CD4-positive, alpha-beta T cell treated with Interleukin-17A for 1 hour (primary cell): ENCODE data around the gene SRGAP3.

ENCODE experiments used
- DNase-seq: peaks from one replicate; pipeline ENCODE4 v3.0.0-alpha.2; 2020

Gene SRGAP3

DNA sequence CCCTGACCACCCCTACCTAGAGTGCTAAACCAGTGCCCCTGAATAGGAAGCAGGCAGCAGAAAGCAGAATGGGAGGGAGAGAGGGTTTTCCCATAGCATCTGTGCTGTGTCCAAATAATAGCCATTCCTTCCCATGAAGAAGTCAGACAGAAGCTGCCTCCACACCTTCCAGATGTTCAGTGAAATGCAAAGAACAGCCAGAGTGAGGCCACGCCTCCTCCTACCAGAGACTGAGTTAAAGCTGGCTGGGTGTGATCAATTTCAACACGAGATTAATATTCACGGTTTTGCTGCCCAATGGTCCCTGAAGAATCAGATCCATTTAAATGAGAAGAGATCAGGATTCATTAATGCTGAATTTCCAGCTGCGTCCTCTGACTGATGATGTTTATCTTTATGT lies 111.8 kb downstream of the SRGAP3 start:
- no peak for DNase-seq

- no peak for DNase-seq
Measured at GRCh38 chr3:9136746-9137465, 112.5 kb downstream of the SRGAP3 start.

DNA sequence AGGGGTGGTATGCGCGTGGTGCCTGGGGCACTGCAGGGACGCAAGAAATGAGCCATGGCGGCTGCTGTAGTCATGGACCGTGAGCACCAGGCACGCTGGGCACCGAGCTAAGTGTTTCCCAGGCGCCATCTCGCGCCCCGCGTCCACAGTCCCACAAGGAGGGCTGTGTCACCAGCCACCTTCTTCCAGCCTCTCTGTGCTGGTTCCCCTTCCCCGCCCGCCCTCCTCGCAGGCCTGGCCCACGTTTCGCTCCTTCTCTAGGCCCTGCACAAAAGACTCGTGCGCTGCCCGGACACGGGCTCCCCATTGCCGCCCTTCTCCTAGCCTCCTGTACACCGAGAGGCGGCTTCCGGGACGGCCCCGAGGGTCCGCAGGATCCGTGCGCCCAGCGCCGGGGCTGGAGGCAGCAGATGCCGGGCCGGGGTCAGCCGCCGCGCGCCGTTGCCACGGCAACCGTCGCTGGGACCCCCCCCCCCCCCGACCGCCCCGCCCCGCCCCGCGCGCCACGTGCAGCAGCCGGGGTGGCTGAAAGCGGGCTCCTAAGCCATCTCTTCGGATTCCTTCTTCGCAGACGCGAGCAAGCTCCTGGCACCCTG lies 113.4 kb downstream of the SRGAP3 start:
- DNase-seq: no peak

DNA sequence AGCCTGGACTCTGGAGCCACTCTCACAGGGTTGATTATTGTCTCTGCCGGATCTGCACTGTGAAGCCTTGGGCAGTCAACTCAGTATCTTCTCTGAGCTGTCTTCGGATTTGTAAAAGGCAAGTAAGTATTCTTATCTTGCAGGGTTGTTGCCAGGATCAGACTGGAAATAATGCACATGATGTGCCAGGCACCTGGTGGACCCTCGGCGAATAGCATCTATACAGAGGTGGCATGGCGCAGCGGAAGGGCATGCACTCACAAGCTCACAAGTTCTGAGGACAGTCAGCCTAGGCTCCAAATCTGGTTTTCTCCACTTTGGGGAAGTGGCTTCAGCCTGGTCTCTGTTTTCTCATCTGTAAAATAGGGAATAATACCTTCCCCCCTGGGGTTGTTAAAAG lies 113.9 kb downstream of the SRGAP3 start:
- no peak for DNase-seq

DNA sequence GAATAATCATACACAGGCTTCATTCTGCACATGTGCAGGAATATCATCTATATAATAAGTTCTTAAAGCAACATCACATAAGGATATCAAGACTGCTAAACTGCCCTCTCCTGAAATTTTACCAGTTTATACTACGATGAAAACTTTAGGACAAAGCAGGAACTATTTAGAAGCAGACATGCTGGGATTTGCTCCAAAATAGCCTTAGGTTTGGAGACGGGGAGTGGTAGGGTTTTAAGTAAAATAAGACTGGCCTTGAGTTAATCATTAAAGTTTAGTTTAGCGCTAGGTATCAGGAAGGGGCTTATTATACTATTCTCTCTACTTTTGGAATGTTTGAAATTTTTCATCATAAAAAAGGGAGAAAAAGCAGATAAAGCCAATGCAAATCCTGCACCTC lies 115.8 kb downstream of the SRGAP3 start:
- no peak for DNase-seq

- no peak for DNase-seq
Measured at GRCh38 chr3:9130345-9131305, 118.8 kb downstream of the SRGAP3 start.

DNA sequence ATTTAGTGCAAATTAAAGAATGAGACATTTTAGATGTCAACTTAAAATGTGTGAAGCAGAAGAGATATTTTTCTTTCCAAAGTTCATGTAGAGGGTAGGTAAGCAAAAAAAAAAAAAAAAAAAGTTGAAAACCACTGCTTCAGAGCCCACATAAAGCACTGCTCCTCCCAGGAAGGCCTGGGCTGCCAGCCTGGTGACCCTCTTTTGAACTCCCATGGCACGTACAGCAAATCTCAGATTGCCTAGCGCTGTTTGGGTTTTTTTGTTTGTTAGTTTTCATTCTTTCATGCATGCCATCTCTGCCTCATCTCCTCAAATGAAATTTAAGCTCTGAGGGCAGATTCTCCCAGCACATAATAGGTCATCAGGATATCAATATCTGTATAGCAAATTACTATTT lies 120.1 kb downstream of the SRGAP3 start:
- DNase-seq: no peak

GRCh38 chr3:9125278-9125951 lies 124.0 kb downstream of the SRGAP3 start:
- no peak for DNase-seq

DNA sequence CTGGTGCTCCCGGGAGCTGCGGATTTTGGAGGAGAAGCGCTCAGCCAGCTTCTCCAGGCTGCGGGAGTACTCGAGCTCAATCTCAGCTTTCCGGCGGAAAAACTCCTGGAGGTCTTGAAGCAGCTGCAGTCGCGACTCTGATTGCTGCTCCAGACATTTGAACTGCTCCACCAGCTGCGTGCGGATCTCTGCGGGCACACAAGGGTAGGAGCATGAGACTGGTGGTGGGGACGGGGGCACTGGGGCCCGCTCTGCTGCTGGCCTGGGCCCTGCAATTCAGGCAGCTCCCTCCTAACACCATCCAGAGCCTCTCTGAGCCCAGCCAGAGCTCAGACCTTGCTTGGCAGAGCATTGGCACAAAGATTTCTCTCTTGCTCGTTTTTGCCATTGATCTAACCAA lies 124.7 kb downstream of the SRGAP3 start:
- no peak for DNase-seq

DNA sequence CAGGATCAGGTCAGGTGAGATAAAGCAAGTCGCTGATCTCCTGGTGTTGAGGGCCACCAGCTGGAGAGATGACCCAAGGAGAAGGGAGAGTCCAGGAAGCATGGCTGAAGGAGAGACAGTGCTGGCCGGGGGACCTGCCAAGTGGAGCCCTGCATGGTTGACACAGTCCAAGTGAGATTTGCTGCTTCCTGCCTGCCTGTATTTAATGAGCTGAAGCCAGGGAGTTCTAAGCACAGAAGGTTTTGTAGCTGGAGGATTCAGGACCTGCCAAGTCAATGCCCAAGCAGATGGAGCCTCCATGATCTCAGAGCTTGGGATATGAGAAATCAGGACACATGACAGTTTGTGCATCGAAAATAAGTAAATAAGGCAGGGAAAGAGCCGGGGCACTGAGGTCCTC lies 125.6 kb downstream of the SRGAP3 start:
- DNase-seq: no peak

- DNase-seq: no peak
Measured at GRCh38 chr3:9122732-9123364, 126.6 kb downstream of the SRGAP3 start.

- no peak for DNase-seq
Measured at GRCh38 chr3:9121366-9122001, 128.0 kb downstream of the SRGAP3 start.

- no peak for DNase-seq
Measured at GRCh38 chr3:9119331-9119730, 130.1 kb downstream of the SRGAP3 start.

- DNase-seq: no peak
Measured at GRCh38 chr3:9118222-9118621, 131.2 kb downstream of the SRGAP3 start.

GRCh38 chr3:9117220-9117619 lies 132.2 kb downstream of the SRGAP3 start:
- DNase-seq: no peak

DNA sequence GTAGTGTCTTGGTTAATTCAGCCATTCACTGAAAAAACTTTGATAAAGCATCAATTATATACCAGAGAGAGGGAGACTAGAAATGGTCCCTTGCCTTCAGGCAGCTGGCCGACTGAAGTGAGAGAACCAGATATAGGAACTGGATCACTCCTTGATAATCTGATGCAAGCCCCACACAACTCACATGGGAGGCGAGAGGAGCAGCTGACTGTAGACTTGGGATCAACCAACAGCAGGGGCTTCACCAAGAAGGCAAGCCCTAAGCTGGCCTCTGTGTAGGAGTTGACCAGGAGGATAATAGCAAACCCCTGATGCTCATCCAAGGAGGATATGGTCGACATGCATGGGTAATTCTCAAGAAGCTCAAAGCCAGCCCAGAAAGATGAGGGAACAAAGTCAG lies 133.1 kb downstream of the SRGAP3 start:
- DNase-seq: no peak

DNA sequence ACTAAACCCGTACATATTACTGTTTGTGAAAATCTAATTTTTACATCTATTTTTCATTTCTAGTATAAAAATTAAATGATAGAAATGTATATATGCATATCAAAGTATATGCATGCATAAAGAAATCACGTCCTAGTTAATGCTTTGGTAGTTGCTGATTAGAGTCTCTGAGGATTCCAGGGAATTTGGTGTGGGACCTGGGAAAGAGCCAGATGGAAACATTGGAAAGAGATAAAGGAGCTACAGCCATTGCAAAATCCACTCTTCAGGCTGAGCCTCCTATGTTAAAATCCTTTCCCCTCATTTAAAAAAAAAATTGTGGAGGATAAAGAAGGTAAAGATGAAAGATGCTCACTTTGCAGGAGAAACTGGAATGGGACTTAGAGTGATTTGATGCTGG lies 134.1 kb downstream of the SRGAP3 start:
- DNase-seq: no peak

- no peak for DNase-seq
Measured at GRCh38 chr3:9113040-9113439, 136.4 kb downstream of the SRGAP3 start.

GRCh38 chr3:9111866-9112265 lies 137.6 kb downstream of the SRGAP3 start:
- no peak for DNase-seq

DNA sequence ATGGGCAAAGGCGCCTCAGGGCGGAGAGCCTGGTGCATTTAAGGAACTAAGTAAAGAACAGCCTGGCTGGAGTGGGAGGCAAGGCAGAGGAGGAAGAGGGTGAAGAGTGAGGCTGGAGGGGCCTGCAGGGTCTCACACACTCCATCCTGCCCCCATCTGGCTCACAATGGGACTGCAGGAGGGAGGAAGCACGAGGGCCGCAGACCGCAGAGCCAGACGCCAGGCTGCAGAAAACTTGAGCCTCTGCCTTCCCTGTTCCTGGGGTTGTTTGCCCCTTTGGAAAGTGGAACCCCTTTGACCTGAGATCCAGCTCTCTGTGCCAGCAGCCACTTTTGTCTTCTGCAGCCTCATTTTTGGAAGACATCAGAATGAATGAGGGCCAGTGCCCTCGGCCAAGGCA lies 138.0 kb downstream of the SRGAP3 start:
- DNase-seq: no peak

DNA sequence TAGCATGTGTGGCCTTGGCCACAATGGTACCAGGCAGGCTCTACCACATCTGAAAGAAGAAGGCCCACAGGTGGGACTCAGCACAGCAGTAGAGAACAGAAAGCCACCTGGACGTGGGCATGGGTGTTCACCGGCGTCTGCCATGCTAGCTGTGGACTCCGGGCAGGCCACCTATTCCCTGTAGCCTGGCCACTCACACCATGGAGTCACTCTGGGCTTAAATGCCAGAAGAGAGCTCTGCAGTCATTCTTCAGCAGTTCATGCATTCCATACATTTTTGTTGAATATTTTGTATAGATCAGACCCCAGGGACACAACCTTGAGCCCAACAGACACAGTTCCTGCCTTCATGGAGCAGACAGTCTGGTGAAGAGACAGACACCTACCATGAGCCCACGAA lies 138.6 kb downstream of the SRGAP3 start:
- no peak for DNase-seq

DNA sequence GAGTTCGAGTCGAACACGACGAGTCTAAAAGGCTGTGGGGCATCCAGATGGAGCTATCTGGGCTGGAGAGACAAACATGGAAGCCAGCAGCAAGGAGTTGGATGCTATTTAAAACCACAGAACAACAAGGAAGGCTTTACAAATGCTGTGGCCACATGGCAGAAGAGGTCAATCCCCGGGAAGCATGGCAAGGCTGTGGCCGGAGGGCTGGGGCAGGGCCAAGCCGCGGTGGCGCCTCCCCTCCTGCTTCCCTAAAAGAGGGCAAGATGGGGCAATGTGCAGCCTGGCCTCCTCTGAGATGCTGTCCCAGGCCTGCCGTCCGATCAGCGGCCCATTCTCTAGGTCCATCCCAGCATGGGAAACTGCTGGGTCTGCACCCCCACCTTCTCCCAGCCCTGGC lies 139.1 kb downstream of the SRGAP3 start:
- no peak for DNase-seq
